Measurements from ENCODE around the gene TM2D3. TPM values are rescaled to one million over a fixed set of nuclear protein-coding genes. Genes with fewer than 3 reads are reported as not detected.

TM2D3 gene
- total RNA-seq, 2 donors from 2014 or later = 48.6 to 67.0 TPM

- TF ChIP-seq POLR2A (IDR thresholded peaks at IDR 0.05) (no peak), CTCF (IDR thresholded peaks at IDR 0.05) (no peak), POLR2AphosphoS5 (IDR thresholded peaks at IDR 0.05) (no peak)
- intact Hi-C loops (cut with DNase I) = no loop called here
- Histone ChIP-seq H3K4me1 (replicated peaks) (no peaks in the 10 kb centered on the region), H3K9me3 (no peaks in the 10 kb centered on the region), H3K27me3 (replicated peaks; ENCODE audit: insufficient read depth) (no peaks in the 10 kb centered on the region), H3K27ac (no peak overlapping the region), H3K36me3 (peaks cover 0 to 5% of the 10 kb centered on the region in 2 donors), H3K4me3 (no peak overlapping the region)
- no peak for DNase-seq (ENCODE audit: low spot score)
- 95% methylated on average over 2 of the region's 2 CpGs for WGBS
Measured at GRCh38 chr15:101694261-101694660, 42.1 kb upstream of the TM2D3 start.

GRCh38 chr15:101692801-101693598 lies 40.8 kb upstream of the TM2D3 start:
- TF ChIP-seq POLR2A (IDR thresholded peaks at IDR 0.05) (no peak), CTCF (IDR thresholded peaks at IDR 0.05) (no peak), POLR2AphosphoS5 (IDR thresholded peaks at IDR 0.05) (no peak)
- no peaks in the 10 kb centered on the region for H3K36me3 ChIP-seq
- intact Hi-C loops (cut with DNase I) = no loop called here
- no peak overlapping the region for H3K27ac ChIP-seq
- no peak for DNase-seq (ENCODE audit: low spot score)
- no peaks in the 10 kb centered on the region for H3K4me1 ChIP-seq (replicated peaks)
- H3K27me3 ChIP-seq (replicated peaks; ENCODE audit: insufficient read depth) = no peaks in the 10 kb centered on the region
- 85% methylated on average over 4 of the region's 4 CpGs for WGBS
- no peaks in the 10 kb centered on the region for H3K9me3 ChIP-seq
- H3K4me3 ChIP-seq = no peak overlapping the region

- intact Hi-C loops (cut with DNase I) = no loop called here
- Histone ChIP-seq H3K27me3 (replicated peaks; ENCODE audit: insufficient read depth) (no peaks in the 10 kb centered on the region), H3K9me3 (no peaks in the 10 kb centered on the region), H3K27ac (no peak overlapping the region), H3K4me3 (no peak overlapping the region), H3K4me1 (replicated peaks) (no peaks in the 10 kb centered on the region), H3K36me3 (no peaks in the 10 kb centered on the region)
- DNase-seq (ENCODE audit: low spot score) = no peak
- TF ChIP-seq POLR2AphosphoS5 (IDR thresholded peaks at IDR 0.05) (no peak), CTCF (IDR thresholded peaks at IDR 0.05) (no peak)
- WGBS = 93% methylated on average over 6 of the region's 6 CpGs
Measured at GRCh38 chr15:101689901-101690300, 37.7 kb upstream of the TM2D3 start.

- Histone ChIP-seq H3K36me3 (no peaks in the 10 kb centered on the region), H3K27me3 (replicated peaks; ENCODE audit: insufficient read depth) (no peaks in the 10 kb centered on the region), H3K9me3 (no peaks in the 10 kb centered on the region), H3K4me3 (no peak overlapping the region), H3K27ac (no peak overlapping the region), H3K4me1 (replicated peaks) (no peaks in the 10 kb centered on the region)
- TF ChIP-seq POLR2A (IDR thresholded peaks at IDR 0.05) = no peak
- no peak for TF ChIP-seq POLR2AphosphoS5 (IDR thresholded peaks at IDR 0.05)
- no peak for TF ChIP-seq CTCF (IDR thresholded peaks at IDR 0.05)
- WGBS = 88% methylated on average over 2 of the region's 2 CpGs
- DNase-seq (ENCODE audit: low spot score) = no peak
- intact Hi-C loops (cut with DNase I) = no loop called here
Measured at GRCh38 chr15:101686718-101687117, 34.5 kb upstream of the TM2D3 start.

GRCh38 chr15:101684877-101685276 lies 32.7 kb upstream of the TM2D3 start:
- Histone ChIP-seq H3K4me1 (replicated peaks) (no peaks in the 10 kb centered on the region), H3K36me3 (no peaks in the 10 kb centered on the region), H3K9me3 (no peaks in the 10 kb centered on the region), H3K4me3 (no peak overlapping the region), H3K27ac (no peak overlapping the region), H3K27me3 (replicated peaks; ENCODE audit: insufficient read depth) (no peaks in the 10 kb centered on the region)
- TF ChIP-seq CTCF (IDR thresholded peaks at IDR 0.05) = no peak
- TF ChIP-seq POLR2AphosphoS5 (IDR thresholded peaks at IDR 0.05) = no peak
- TF ChIP-seq POLR2A (IDR thresholded peaks at IDR 0.05) = no peak
- intact Hi-C loops (cut with DNase I) = no loop called here
- WGBS = 92% methylated on average over 3 of the region's 3 CpGs
- DNase-seq (ENCODE audit: low spot score) = no peak

Measured in prostate gland (tissue), 2 donors.